GM12878 (cell line): Measurements from ENCODE around the gene ZNF808. TPM values are rescaled to one million over a fixed set of nuclear protein-coding genes. Genes with fewer than 3 reads are reported as not detected.

ENCODE experiments used
- ATAC-seq: fragments of 200-7000 bp; cut with Tn5 transposase; 3 replicates; pipeline ENCODE4 v1.9.1; 2020; ENCODE audit warnings: mild to moderate bottlenecking, moderate library complexity
- BruUV-seq: library from RNA; stranded (reverse); fragments of 400-500 nt; replicated peaks from 2 replicates; lab custom pipeline; 2021; lab: Mats Ljungman, UMichigan
- CTCF ChIA-PET: fragments of 300-600 bp; sonication (Branson Sonifier 250); formaldehyde crosslinking; extraction: SDS; loops from one replicate; lab custom pipeline; 2021; ENCODE audit warnings: inconsistent platforms; lab: Yijun Ruan, JAX
- POLR2A ChIA-PET: fragments of 350-600 bp; formaldehyde crosslinking; extraction: SDS; loops from one replicate; lab custom pipeline; 2021; ENCODE audit warnings: inconsistent platforms; lab: Charles Lee
- RAD21 ChIA-PET: fragments of 300-600 bp; sonication (Branson Sonifier 250); formaldehyde crosslinking; loops from one replicate; lab custom pipeline; 2023; ENCODE audit warnings: antibody characterized with exemption; ENCODE audit not compliant: unreplicated experiment; lab: Charles Lee
- SMC1A ChIA-PET: fragments of 300-600 bp; sonication (Branson Sonifier 250); formaldehyde crosslinking; loops from one replicate; lab custom pipeline; 2023; ENCODE audit not compliant: unreplicated experiment, uncharacterized antibody; lab: Charles Lee
- DNase-seq: peaks from one replicate; pipeline ENCODE4 v3.0.0-alpha.2; 2011; ENCODE audit warnings: low read depth, low spot score
- FAIRE-seq: peaks from 3 replicates; lab custom pipeline; 2011; peaks lifted over from hg19 to GRCh38; lab: Jason Lieb, UNC
- H2AFZ ChIP-seq: 2 replicates; pipeline ENCODE4 v1.6.0; 2011; ENCODE audit warnings: low read depth, low read length, control low read depth; ENCODE audit not compliant: control insufficient read depth
- H3K27ac ChIP-seq: 2 replicates; pipeline ENCODE4 v1.5.1; 2011; ENCODE audit warnings: control low read depth; ENCODE audit not compliant: control insufficient read depth, insufficient read depth
- H3K27me3 ChIP-seq, 2 experiments: replicated peaks in 1 of 2; 2 replicates each; pipeline versions ENCODE4 v1.6.0 to v1.6.1; 2011; ENCODE audit warnings: low read length in 1 of 2; ENCODE audit not compliant: control insufficient read depth in 2 of 2, insufficient read depth in 2 of 2
- H3K36me3 ChIP-seq, 2 experiments: 2 replicates each; pipeline ENCODE4 v1.5.1; 2011; ENCODE audit warnings: low read length in 1 of 2; ENCODE audit not compliant: control insufficient read depth in 2 of 2, insufficient read depth in 2 of 2
- H3K4me1 ChIP-seq: 2 replicates; pipeline ENCODE4 v1.6.1; 2011; ENCODE audit warnings: mild to moderate bottlenecking, low read length, moderate library complexity, mixed read lengths; ENCODE audit not compliant: control insufficient read depth, insufficient read depth
- H3K4me2 ChIP-seq: 2 replicates; pipeline ENCODE4 v1.6.0; 2011; ENCODE audit warnings: control low read depth; ENCODE audit not compliant: control insufficient read depth, insufficient read depth
- H3K4me3 ChIP-seq: fragments of 200-600 bp; sonication (generic); 2 replicates; pipeline ENCODE4 v1.5.1; 2016
- H3K79me2 ChIP-seq: 2 replicates; pipeline ENCODE4 v1.6.0; 2011; ENCODE audit warnings: low read length; ENCODE audit not compliant: control insufficient read depth, insufficient read depth
- H3K9ac ChIP-seq: 2 replicates; pipeline ENCODE4 v1.8.0; 2011; ENCODE audit warnings: low read length, control low read depth, mixed read lengths; ENCODE audit not compliant: control insufficient read depth, insufficient read depth
- H3K9me3 ChIP-seq: replicated peaks from 3 replicates; pipeline ENCODE4 v1.5.1; 2011; ENCODE audit warnings: mild to moderate bottlenecking, low read length; ENCODE audit not compliant: control insufficient read depth, insufficient read depth
- H4K20me1 ChIP-seq: 2 replicates; pipeline ENCODE4 v1.6.0; 2011; ENCODE audit not compliant: control insufficient read depth, insufficient read depth
- DPF2 ChIP-seq: fragments of 450-650 bp; IDR thresholded peaks from 2 replicates; pipeline ENCODE4 v1.6.1; 2017; ENCODE audit warnings: mild to moderate bottlenecking
- E4F1 ChIP-seq: fragments of 450-650 bp; IDR thresholded peaks from 2 replicates; pipeline ENCODE4 v1.6.1; 2018; ENCODE audit warnings: borderline replicate concordance, mild to moderate bottlenecking; ENCODE audit not compliant: partially characterized antibody
- HDAC2 ChIP-seq: fragments of 200-600 bp; sonication (generic); IDR thresholded peaks from 2 replicates; pipeline ENCODE4 v1.6.1; 2017
- MEF2B ChIP-seq: fragments of 450-650 bp; IDR thresholded peaks from 2 replicates; pipeline ENCODE4 v1.6.1; 2018; ENCODE audit warnings: mild to moderate bottlenecking, moderate library complexity; ENCODE audit not compliant: partially characterized antibody, poor library complexity, severe bottlenecking
- MTA2 ChIP-seq: fragments of 450-650 bp; IDR thresholded peaks from 2 replicates; pipeline ENCODE4 v1.6.1; 2016; ENCODE audit warnings: low read depth, mild to moderate bottlenecking, moderate library complexity
- NKRF ChIP-seq: fragments of 450-650 bp; conservative IDR thresholded peaks from 2 replicates; pipeline ENCODE4 v1.6.1; 2017; ENCODE audit warnings: mild to moderate bottlenecking, moderate library complexity
- NRF1 ChIP-seq: conservative IDR thresholded peaks from 2 replicates; pipeline ENCODE4 v1.6.1; 2011; ENCODE audit warnings: mild to moderate bottlenecking, low read depth, low read length, improper control_type of control experiment
- RUNX3 ChIP-seq: IDR thresholded peaks from 2 replicates; pipeline ENCODE4 v1.6.1; 2012; ENCODE audit warnings: low read length, inconsistent platforms
- SMARCA5 ChIP-seq: fragments of 450-650 bp; IDR thresholded peaks from 2 replicates; pipeline ENCODE4 v1.6.1; 2017; ENCODE audit warnings: mild to moderate bottlenecking
- SPI1 ChIP-seq: IDR thresholded peaks from 2 replicates; pipeline ENCODE4 v1.6.1; 2011; ENCODE audit warnings: low read depth, mild to moderate bottlenecking, low read length, moderate library complexity, borderline replicate concordance; ENCODE audit not compliant: insufficient read depth
- ZNF24 ChIP-seq: fragments of 450-650 bp; IDR thresholded peaks from 2 replicates; pipeline ENCODE4 v1.6.1; 2017; ENCODE audit warnings: antibody characterized with exemption, mild to moderate bottlenecking
- WGBS: methylation state at CpG from one replicate; pipeline ENCODE4 v1.1.6; 2016; ENCODE audit warnings: low lambda C conversion rate; ENCODE audit not compliant: insufficient replicate concordance, insufficient coverage; ENCODE audit errors: missing lambda C conversion rate; 5-methylcytosine and 5-hydroxymethylcytosine counted together
- in situ Hi-C: fragments of 300-500 bp; cut with MboI; formaldehyde crosslinking; loops from 9 replicates; pipeline ENCODE4 v1.14.3; 2018; ENCODE audit warnings: mixed read lengths
- intact Hi-C: fragments of 100-400 bp; cut with micrococcal nuclease; formaldehyde crosslinking; loops from one replicate; pipeline ENCODE4 v1.14.2; 2022; ENCODE audit not compliant: unreplicated experiment
- polyA plus RNA-seq, 11 experiments: library from polyadenylated mRNA; depleted of rRNA in 4 of 11; unstranded in 6 of 11; stranded (reverse) in 5 of 11; fragments of >200 nt; fragmentation: Nextera tagmentation in 4 of 11; fragmentation: Illumina TruSeq in 1 of 11; extraction: Ambion mirVana in 4 of 11; extraction: Trizol in 1 of 11; gene quantifications; 1 replicate in 1 of 11; 2 replicates in 10 of 11; pipeline versions ENCODE4 v1.2.1 to v1.2.3, GENCODE V29; 2011 to 2016; ENCODE audit warnings: inconsistent platforms in 2 of 11, missing spikeins in 2 of 11, low read depth in 1 of 11
- total RNA-seq, 4 experiments: library from RNA; depleted of rRNA in 3 of 4; stranded (reverse); fragments of >200 nt in 3 of 4; fragmentation: Illumina TruSeq in 1 of 4; extraction: Trizol in 1 of 4; gene quantifications; 2 replicates each; pipeline versions ENCODE4 v1.2.1 to v1.2.3, GENCODE V29; 2013 to 2021

The ZNF808 gene
- total and polyA plus RNA-seq, 10 of the 15 experiments (the other 5 are each of a cell fraction or from before 2014, with no cell fraction given): 2.1 to 20.2 (median 7.2) TPM

DNA sequence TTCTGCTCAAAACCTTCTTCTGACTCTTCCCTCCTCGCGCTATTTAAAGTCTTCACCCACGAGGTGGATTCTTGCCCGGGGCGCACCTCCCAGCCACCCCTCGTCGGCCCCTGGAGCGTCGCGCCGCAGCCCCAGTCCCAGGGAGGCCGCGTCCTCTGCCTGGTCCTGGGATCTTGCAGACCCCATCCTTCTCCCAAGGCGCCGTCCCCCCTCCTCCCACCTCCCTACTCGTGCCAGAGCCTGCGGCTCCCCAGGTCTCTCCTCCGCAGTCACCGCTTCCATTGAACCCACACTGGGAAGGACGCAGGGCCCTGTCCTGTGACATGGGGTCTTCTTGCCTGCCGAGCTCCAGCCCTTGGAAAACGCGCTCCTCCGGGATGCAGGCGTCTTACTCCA lies 486 bp downstream of the ZNF808 start:
- TSS peak; percentile 89 for BruUV-seq
- CTCF ChIA-PET: no interaction called here
- Histone ChIP-seq H3K36me3 (peaks cover 0 to 2% of the 10 kb centered on the region in 2 experiments; a peak in 1 of 4 replicates), H3K9me3 (no peaks in the 10 kb centered on the region; the same call in 1 of the 3 replicates), H3K9ac (peak overlapping the region; percentile 98), H4K20me1 (no peaks in the 10 kb centered on the region), H3K27ac (peak overlapping the region; percentile 92), H3K79me2 (peaks cover 22% of the 10 kb centered on the region), H2AFZ (peak overlapping the region; percentile 73), H3K4me1 (no peaks in the 10 kb centered on the region; the same call in 1 of the 2 replicates), H3K27me3 (no peaks in the 10 kb centered on the region), H3K4me3 (peak overlapping the region; percentile 79), H3K4me2 (peak overlapping the region; percentile 92)
- TF ChIP-seq DPF2 (no peak), NKRF (0 out of 2 replicates have a peak, but pooled peaks have one; percentile 14)
- intact Hi-C loops (loop anchor here (2.0 to 5.0 kb wide), 2 partner anchors 44 to 221 kb away; partner anchors contain the start of gene ZNF701), in situ Hi-C loops (loop anchor here (25.0 kb wide), 1 partner anchor 1141 kb away; the partner anchor contains the start of genes C19orf84 and LIM2)
- DNase-seq (no peak), ATAC-seq (peak; percentile 29), FAIRE-seq (no peak)
- RAD21 ChIA-PET: no interaction called here
- POLR2A ChIA-PET: no interaction called here
- 3% methylated on average over 23 of the region's 25 CpGs for WGBS
- SMC1A ChIA-PET: no interaction called here

DNA sequence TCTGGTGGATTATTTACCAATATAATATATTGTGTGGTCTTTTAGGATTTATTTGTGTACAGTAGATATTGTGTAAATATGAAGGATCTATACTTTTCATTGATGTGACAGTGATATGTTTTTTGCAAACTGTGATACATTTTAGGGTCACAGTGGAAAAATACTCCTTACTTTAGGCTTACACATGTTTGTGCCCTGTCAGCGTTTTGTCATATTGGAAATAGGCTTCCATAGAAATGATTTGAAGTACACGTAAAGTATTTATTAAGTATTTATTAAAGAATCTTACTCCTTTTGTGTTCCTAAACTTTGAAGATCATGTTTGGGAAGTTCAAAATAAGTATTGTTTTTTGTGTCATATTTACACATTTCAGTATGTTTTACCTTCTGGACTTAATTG lies 5.0 kb downstream of the ZNF808 start:
- peaks cover 0 to 8% of the 10 kb centered on the region in 2 experiments; a peak in 2 of 4 replicates for H3K36me3 ChIP-seq
- no peak overlapping the region for H3K27ac ChIP-seq
- intact Hi-C loops: no loop called here
- SMC1A ChIA-PET: no interaction called here
- no peaks in the 10 kb centered on the region for H4K20me1 ChIP-seq
- no peaks in the 10 kb centered on the region for H3K27me3 ChIP-seq
- H3K79me2 ChIP-seq: peaks cover 22% of the 10 kb centered on the region
- no TSS peak for BruUV-seq
- H3K4me3 ChIP-seq: no peak overlapping the region
- no peaks in the 10 kb centered on the region for H3K4me1 ChIP-seq
- H2AFZ ChIP-seq: no peak overlapping the region
- in situ Hi-C loops: loop anchor here (25.0 kb wide), 1 partner anchor 1145 kb away; the partner anchor contains the start of genes C19orf84 and LIM2
- RAD21 ChIA-PET: no interaction called here
- no peak for ATAC-seq
- POLR2A ChIA-PET: interaction anchor here (0.5 kb wide), 1 partner anchor 823 kb away, joined by 4 read pairs; no protein-coding TSS in a partner anchor
- CTCF ChIA-PET: no interaction called here
- H3K9me3 ChIP-seq: no peaks in the 10 kb centered on the region; the same call in 2 of the 3 replicates
- FAIRE-seq: no peak
- 100% methylated on average over 2 of the region's 2 CpGs for WGBS
- H3K4me2 ChIP-seq: no peak overlapping the region
- no peak for DNase-seq
- no peak overlapping the region for H3K9ac ChIP-seq
- TF ChIP-seq RUNX3 (no peak), MTA2 (no peak), NRF1 (no peak), SPI1 (no peak), HDAC2 (no peak), E4F1 (no peak), MEF2B (no peak), SMARCA5 (no peak), ZNF24 (no peak)
